PC-3 (cell line): ENCODE measurements around the gene VDR.

Experiments used
- EZH2 ChIP-seq: fragments of 300-600 bp; sonication (generic); IDR thresholded peaks from one replicate; pipeline ENCODE4 v1.6.1; 2017; ENCODE audit warnings: antibody characterized with exemption, mild to moderate bottlenecking, low read length; ENCODE audit not compliant: unreplicated experiment
- EZH2phosphoT487 ChIP-seq: fragments of 300-600 bp; sonication (generic); IDR thresholded peaks from 2 replicates; pipeline ENCODE4 v1.6.1; 2018; ENCODE audit warnings: mild to moderate bottlenecking, antibody characterized with exemption, low read length, borderline replicate concordance
- TF ChIP-seq, protein P1 (sequence below): fragments of 300-600 bp; sonication (generic); conservative IDR thresholded peaks from 2 replicates; pipeline ENCODE4 v1.5.1; 2017; ENCODE audit warnings: antibody characterized with exemption, low read depth, mild to moderate bottlenecking, low read length

DNA sequence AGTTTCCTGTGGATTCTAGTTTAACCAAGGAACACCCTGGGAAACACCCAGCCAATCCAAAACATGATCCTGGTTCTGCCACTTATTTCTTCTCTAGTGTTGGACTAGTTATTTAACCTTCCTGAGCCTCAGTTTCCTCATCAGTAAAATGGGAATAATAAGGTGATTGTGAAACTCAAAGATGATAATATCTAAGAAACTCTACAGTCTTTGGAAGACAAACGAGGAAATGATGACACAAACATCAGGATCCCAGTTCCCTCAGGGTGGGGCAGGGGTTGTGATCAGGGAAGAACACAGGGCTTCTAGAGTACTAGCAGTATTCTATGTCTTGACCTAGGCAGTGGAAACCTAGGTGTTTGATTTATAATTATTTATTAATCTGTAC is 40.5 kb upstream of the VDR start:
- TF ChIP-seq, protein P1, sequence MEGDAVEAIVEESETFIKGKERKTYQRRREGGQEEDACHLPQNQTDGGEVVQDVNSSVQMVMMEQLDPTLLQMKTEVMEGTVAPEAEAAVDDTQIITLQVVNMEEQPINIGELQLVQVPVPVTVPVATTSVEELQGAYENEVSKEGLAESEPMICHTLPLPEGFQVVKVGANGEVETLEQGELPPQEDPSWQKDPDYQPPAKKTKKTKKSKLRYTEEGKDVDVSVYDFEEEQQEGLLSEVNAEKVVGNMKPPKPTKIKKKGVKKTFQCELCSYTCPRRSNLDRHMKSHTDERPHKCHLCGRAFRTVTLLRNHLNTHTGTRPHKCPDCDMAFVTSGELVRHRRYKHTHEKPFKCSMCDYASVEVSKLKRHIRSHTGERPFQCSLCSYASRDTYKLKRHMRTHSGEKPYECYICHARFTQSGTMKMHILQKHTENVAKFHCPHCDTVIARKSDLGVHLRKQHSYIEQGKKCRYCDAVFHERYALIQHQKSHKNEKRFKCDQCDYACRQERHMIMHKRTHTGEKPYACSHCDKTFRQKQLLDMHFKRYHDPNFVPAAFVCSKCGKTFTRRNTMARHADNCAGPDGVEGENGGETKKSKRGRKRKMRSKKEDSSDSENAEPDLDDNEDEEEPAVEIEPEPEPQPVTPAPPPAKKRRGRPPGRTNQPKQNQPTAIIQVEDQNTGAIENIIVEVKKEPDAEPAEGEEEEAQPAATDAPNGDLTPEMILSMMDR: no peak
- TF ChIP-seq EZH2phosphoT487: no peak
- no peak for TF ChIP-seq EZH2
